ENCODE results near the gene MICAL1. TPM values are rescaled to one million over a fixed set of nuclear protein-coding genes. Genes with fewer than 3 reads are reported as not detected.

MICAL1 gene
- total and polyA plus RNA-seq, 10 of the 15 experiments (the other 5 are each of a cell fraction or from before 2014, with no cell fraction given), result 0.32 to 71.6 (median 45.3) TPM

DNA sequence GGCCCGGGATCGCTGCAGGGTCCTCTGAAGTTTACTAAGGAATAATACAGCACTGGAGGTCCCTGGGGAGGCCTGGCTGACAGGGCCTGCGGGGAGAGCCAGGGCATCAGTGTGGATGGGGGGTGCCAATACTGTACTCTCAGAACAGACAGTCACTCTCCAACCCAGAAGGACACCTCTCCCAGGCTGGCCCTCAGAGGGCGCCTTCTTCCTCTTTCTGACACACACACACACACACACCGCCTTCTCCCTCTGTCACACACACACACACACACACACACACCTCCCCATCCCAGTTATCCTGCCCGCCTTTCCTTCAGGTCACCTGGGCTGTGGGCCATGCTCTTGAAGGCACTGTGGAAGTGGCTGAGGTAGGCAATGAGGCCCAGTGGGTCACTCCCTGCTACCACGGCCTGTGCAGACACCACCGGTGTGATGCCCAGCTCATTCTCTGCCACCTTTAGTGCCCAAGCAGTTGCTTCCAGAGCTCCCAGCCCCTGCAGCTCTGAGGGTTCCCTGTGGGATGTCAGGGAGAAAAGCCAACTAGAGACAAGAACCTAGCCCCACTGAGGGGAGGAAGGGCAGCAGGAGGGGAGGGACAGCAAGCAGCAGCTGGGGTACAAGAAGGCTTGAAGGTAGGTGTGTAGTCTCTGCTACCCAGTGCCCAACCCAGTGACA is 7.6 kb downstream of the MICAL1 start (continued):
- TF ChIP-seq EP300 (IDR thresholded peaks at IDR 0.05; ENCODE audit: borderline replicate concordance in 1 of 2, control insufficient read depth in 1 of 2, low read depth in 2 of 2, low read length in 2 of 2) (no peak), TCF7 (IDR thresholded peaks at IDR 0.05; ENCODE audit: borderline replicate concordance) (no peak), BRCA1 (IDR thresholded peaks at IDR 0.05; ENCODE audit: low read depth, low read length) (no peak), ZBTB11 (CRISPR knock-in tag; IDR thresholded peaks at IDR 0.05) (no peak), TARDBP (IDR thresholded peaks at IDR 0.05; ENCODE audit: borderline replicate concordance) (no peak), RCOR1 (conservative IDR thresholded peaks at IDR 0.05; ENCODE audit: low read depth, low read length) (no peak), BCL3 (IDR thresholded peaks at IDR 0.05; ENCODE audit: borderline replicate concordance, insufficient read depth, low read depth, low read length, poor library complexity, severe bottlenecking) (no peak), BMI1 (IDR thresholded peaks at IDR 0.05; ENCODE audit: borderline replicate concordance) (no peak), POLR2A (IDR thresholded peaks at IDR 0.05; ENCODE audit: low read depth, low read length) (peak; percentile 60), SMAD5 (IDR thresholded peaks at IDR 0.05; ENCODE audit: low read depth) (no peak)
- TF ChIP-seq, protein P1, sequence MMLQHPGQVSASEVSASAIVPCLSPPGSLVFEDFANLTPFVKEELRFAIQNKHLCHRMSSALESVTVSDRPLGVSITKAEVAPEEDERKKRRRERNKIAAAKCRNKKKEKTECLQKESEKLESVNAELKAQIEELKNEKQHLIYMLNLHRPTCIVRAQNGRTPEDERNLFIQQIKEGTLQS (IDR thresholded peaks at IDR 0.05; ENCODE audit: borderline replicate concordance, extremely low read depth, low read depth, low read length), result no peak
- TF ChIP-seq, protein P2, sequence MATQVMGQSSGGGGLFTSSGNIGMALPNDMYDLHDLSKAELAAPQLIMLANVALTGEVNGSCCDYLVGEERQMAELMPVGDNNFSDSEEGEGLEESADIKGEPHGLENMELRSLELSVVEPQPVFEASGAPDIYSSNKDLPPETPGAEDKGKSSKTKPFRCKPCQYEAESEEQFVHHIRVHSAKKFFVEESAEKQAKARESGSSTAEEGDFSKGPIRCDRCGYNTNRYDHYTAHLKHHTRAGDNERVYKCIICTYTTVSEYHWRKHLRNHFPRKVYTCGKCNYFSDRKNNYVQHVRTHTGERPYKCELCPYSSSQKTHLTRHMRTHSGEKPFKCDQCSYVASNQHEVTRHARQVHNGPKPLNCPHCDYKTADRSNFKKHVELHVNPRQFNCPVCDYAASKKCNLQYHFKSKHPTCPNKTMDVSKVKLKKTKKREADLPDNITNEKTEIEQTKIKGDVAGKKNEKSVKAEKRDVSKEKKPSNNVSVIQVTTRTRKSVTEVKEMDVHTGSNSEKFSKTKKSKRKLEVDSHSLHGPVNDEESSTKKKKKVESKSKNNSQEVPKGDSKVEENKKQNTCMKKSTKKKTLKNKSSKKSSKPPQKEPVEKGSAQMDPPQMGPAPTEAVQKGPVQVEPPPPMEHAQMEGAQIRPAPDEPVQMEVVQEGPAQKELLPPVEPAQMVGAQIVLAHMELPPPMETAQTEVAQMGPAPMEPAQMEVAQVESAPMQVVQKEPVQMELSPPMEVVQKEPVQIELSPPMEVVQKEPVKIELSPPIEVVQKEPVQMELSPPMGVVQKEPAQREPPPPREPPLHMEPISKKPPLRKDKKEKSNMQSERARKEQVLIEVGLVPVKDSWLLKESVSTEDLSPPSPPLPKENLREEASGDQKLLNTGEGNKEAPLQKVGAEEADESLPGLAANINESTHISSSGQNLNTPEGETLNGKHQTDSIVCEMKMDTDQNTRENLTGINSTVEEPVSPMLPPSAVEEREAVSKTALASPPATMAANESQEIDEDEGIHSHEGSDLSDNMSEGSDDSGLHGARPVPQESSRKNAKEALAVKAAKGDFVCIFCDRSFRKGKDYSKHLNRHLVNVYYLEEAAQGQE (IDR thresholded peaks at IDR 0.05; ENCODE audit: low read depth, low read length), result no peak

Data from GM12878 (cell line).